Measurements from ENCODE around the gene HNF1B.

HNF1B gene

GRCh38 chr17:37762666-37763065 lies 17.8 kb upstream of the HNF1B start:
- in situ Hi-C loops (cut with MboI; ENCODE audit: low sequenced_read_pairs): no loop called here

- in situ Hi-C loops (cut with MboI; ENCODE audit: low sequenced_read_pairs): no loop called here
Measured at GRCh38 chr17:37761961-37762360, 17.1 kb upstream of the HNF1B start.

- in situ Hi-C loops (cut with MboI; ENCODE audit: low sequenced_read_pairs): no loop called here
Measured at GRCh38 chr17:37761059-37761458, 16.2 kb upstream of the HNF1B start.

GRCh38 chr17:37759014-37759637 lies 14.3 kb upstream of the HNF1B start:
- in situ Hi-C loops (cut with MboI; ENCODE audit: low sequenced_read_pairs): no loop called here

GRCh38 chr17:37756051-37756450 lies 11.2 kb upstream of the HNF1B start:
- in situ Hi-C loops (cut with MboI; ENCODE audit: low sequenced_read_pairs): no loop called here

- in situ Hi-C loops (cut with MboI; ENCODE audit: low sequenced_read_pairs): no loop called here
Measured at GRCh38 chr17:37755455-37755854, 10.6 kb upstream of the HNF1B start.

GRCh38 chr17:37754363-37754762 lies 9.5 kb upstream of the HNF1B start:
- in situ Hi-C loops (cut with MboI; ENCODE audit: low sequenced_read_pairs): no loop called here

- in situ Hi-C loops (cut with MboI; ENCODE audit: low sequenced_read_pairs): no loop called here
Measured at GRCh38 chr17:37752482-37752881, 7.6 kb upstream of the HNF1B start.

- in situ Hi-C loops (cut with MboI; ENCODE audit: low sequenced_read_pairs): no loop called here
Measured at GRCh38 chr17:37750768-37751475, 6.1 kb upstream of the HNF1B start.

- in situ Hi-C loops (cut with MboI; ENCODE audit: low sequenced_read_pairs): no loop called here
Measured at GRCh38 chr17:37750292-37750691, 5.4 kb upstream of the HNF1B start.

- in situ Hi-C loops (cut with MboI; ENCODE audit: low sequenced_read_pairs): no loop called here
Measured at GRCh38 chr17:37747222-37747621, 2.4 kb upstream of the HNF1B start.

GRCh38 chr17:37746617-37747016 lies 1.8 kb upstream of the HNF1B start:
- in situ Hi-C loops (cut with MboI; ENCODE audit: low sequenced_read_pairs): no loop called here

GRCh38 chr17:37745801-37746426 lies 1.1 kb upstream of the HNF1B start:
- in situ Hi-C loops (cut with MboI; ENCODE audit: low sequenced_read_pairs): no loop called here

GRCh38 chr17:37744633-37744927 lies 279 bp downstream of the HNF1B start:
- in situ Hi-C loops (cut with MboI; ENCODE audit: low sequenced_read_pairs): no loop called here

- in situ Hi-C loops (cut with MboI; ENCODE audit: low sequenced_read_pairs): no loop called here
Measured at GRCh38 chr17:37743875-37744632, 805 bp downstream of the HNF1B start.

GRCh38 chr17:37743612-37743874 lies 1.3 kb downstream of the HNF1B start:
- in situ Hi-C loops (cut with MboI; ENCODE audit: low sequenced_read_pairs): no loop called here

GRCh38 chr17:37742762-37743611 lies 1.9 kb downstream of the HNF1B start:
- in situ Hi-C loops (cut with MboI; ENCODE audit: low sequenced_read_pairs): no loop called here

GRCh38 chr17:37742116-37742761 lies 2.6 kb downstream of the HNF1B start:
- in situ Hi-C loops (cut with MboI; ENCODE audit: low sequenced_read_pairs): no loop called here

- in situ Hi-C loops (cut with MboI; ENCODE audit: low sequenced_read_pairs): no loop called here
Measured at GRCh38 chr17:37741341-37742115, 3.3 kb downstream of the HNF1B start.

- in situ Hi-C loops (cut with MboI; ENCODE audit: low sequenced_read_pairs): no loop called here
Measured at GRCh38 chr17:37740915-37741314, 3.9 kb downstream of the HNF1B start.
